ENCODE results near the gene TMEM106A.
"Not testable (repeated sequence)": the region's sequence is repeated elsewhere in the genome, so short reads cannot be mapped to it uniquely, and the experiment has no call there.

The TMEM106A gene

DNA sequence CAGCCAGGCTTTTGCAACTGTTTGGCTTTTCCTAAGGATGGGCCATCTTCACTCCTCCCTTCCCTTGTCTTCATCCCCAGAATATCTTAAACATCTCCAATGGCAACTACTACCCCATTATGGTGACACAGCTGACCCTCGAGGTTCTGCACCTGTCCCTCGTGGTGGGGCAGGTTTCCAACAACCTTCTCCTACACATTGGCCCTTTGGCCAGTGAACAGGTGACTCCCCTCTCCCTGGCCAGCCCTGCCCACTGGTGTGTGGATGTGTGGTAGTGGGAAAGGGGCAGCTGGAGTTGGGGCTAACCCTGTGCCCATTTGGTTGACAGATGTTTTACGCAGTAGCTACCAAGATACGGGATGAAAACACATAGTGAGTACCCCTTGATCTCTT, 4.7 kb downstream of the TMEM106A start:
- DNase-seq: no peak

DNA sequence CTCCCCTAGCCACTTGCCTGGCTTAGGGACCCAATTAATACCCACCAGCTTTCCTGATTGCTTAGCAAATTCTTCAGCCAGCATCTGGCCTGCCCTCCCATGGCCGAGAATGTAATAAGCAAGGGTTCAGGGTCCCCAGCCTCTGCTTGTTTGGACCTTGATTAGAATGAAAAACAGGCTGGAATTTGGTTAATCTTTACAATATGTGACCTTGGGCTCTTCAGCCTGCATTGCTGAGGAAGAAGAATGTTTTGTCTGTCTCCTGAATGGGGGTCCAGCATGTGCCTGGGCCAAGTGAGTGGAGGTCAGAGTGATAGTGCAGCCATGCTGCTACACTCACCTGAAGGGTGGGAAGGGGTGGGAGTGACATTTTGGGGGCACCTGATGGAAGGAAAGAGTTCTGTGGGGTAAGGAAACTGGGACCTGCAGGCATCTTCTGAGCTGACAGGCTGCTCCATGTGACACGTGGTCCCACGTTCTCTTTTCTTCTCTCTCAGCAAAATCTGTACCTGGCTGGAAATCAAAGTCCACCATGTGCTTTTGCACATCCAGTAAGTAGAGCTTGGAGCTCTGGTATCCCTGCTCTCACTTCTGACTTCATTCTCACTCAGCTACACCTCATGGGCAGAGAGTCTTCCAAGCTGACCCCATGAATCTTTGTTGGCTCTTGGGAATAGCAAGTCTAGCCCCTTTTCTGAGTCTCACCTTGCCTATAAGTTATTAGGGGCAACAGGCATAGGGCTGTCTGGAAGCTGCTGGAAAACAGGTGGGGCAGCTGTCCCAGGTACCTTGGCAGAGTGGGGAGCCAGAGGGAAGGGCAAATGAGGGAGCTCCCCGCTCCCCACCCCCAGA, 5.3 kb downstream of the TMEM106A start:
- DNase-seq: no peak

DNA sequence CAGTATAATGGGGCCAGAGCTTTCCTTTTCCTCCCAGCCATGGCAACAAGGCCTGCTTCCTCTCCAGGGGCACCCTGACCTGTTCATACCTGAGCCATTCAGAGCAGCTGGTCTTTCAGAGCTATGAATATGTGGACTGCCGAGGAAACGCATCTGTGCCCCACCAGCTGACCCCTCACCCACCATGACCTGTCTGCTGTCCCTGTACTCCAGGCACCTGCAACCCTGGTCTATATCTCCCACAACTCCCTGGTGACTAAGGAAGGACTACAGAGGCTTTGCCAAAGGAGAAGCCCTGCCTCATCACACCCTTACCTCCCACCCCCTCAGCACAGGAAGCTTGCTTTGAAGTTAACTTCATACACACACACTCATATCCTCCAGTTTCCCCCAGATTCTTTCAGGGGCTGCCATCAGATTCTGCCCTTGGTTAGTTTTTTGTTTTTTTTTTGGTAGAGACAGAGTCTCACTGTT, 6.0 kb downstream of the TMEM106A start:
- DNase-seq: no peak

DNA sequence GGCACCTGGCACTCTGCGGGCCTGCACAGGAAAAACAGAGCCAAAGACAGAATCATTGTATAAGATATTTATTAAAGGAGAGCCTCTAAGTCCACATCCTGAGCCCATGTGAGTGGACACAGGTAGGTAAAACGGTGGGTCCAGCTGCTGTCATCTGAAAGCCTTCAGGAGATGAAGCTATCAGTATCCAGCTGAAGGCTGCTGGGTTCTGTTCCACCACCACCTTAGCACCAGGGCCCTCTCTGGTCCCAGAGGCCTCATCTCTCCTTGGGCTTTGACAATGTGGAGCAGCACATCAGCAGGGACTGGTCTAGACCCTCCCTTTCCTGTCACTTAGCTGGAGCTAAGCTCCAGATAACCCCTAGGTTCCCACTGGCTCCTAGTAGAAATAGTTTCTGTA, 7.3 kb downstream of the TMEM106A start:
- no peak for DNase-seq

DNA sequence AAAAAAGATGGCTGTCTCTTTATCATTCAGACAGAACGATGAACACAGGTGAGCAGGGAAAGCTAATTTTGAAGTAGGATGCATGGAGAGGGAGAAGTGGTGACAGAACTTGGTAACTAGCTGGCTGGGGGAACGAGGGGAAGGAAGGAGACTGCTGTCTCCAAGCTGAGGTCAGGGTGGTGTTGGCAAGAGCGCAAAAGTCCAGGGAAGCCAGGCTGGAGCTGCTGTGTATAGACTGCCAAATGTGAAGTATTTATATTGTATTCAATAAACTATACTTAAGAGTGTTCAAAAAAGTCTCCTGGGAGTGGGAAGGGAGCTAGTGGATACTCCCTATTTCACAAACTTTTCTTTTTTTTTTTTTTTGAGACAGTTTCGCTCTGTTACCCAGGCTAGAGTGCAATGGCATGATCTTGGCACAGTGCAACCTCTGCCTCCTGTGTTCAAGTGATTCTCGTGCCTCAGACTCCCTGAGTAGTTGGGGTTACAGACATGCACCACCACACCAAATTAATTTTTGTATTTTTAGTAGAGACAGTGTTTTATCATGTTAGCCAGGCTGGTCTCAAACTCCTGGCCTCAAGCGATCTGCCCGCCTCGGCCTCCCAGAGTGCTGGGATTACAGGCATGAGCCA, 8.2 kb downstream of the TMEM106A start:
- DNase-seq: no peak

DNA sequence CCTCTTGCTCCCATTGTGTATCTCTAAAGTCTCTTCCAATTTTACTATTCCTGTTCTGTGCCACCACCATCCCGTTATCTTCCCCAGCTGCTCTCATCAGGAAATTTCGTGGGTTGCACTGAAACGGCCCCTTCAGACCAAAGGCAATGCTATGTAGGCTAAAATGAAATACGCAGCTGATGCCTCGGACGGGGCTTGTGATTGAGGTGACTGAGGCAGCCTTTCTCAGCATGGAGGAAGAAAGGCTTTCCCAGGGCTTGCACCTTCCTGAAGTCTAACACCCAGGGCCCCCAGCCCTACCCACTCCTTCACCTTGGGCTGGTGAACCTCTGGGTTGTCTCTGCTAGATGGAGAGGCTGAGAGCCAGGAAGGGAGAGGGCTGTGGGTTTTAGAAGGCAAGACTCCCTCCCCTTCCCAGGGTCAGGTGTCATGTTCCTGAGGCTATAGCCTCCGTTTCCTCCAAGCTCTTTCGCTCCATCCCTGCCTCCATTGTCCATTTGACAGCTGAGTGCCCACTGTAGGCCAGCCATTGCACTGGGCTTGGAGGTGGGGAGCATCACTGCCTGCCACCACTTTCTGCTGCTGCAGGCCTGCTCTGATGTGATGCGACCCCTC, 8.9 kb downstream of the TMEM106A start:
- no peak for DNase-seq

GRCh38 chr17:43224146-43224705, 12.6 kb downstream of the TMEM106A start:
- DNase-seq: peak in 1 of 3 donors; percentile 32

DNA sequence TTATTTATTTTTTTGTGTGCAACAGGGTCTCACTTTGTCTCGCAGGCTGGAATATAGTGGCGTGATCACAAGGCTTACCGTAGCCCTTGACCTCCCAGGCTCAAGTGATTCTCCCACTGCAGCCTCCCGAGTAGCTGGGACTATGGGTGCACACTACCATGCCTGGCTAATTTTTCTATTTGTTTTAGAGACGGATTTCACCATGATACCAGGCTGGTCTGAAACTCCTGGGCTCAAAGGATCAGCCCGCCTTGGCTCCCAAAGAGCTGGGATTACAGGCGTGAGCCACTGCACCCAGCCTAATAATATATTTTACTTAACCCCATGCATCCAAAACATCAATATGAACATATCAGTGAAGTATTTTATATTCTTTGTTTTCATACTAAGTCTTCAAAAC, 14.7 kb downstream of the TMEM106A start:
- no peak for DNase-seq

DNA sequence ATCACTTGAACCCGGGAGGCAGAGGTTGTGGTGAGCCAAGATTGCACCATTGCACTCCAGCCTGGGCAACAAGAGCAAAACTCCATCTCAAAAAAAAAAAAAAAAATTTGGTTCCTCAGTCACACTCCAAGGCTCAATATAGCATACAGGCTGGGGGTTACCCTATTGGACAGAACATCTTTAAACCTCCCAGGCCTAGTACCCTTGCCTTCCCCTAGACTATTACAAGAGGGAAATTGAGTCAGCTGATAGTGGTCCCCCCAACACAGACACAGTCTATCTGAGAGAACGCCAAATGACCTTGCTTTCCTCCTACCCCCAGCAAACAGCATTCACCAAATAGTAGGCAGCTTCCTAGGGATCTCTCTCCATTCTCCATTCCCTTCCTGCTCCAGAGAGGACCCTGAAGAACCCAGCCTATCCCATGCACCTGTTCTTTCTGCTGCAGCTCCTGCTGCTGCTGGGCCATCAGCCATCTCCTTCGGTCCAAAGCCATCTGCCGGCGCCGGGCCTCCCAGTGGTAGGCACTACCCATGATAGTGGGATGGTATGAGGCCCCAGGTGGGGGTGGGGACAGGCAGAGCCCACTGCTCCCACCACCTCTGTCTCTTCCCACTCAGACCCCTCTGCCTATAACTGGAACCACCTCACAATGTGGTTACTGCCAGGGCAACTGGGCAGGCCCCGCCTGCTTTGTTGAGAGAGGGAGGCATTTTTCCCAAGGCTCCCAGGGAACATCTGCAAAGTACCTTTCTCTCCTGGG, 16.5 kb downstream of the TMEM106A start, which contains the start of gene CCDC200:
Gene CCDC200 (minus strand): TSS at position 604 of the 763 bp plus-strand sequence. CDS start 69 bp downstream, at position 535.
- DNase-seq: not testable (repeated sequence)

DNA sequence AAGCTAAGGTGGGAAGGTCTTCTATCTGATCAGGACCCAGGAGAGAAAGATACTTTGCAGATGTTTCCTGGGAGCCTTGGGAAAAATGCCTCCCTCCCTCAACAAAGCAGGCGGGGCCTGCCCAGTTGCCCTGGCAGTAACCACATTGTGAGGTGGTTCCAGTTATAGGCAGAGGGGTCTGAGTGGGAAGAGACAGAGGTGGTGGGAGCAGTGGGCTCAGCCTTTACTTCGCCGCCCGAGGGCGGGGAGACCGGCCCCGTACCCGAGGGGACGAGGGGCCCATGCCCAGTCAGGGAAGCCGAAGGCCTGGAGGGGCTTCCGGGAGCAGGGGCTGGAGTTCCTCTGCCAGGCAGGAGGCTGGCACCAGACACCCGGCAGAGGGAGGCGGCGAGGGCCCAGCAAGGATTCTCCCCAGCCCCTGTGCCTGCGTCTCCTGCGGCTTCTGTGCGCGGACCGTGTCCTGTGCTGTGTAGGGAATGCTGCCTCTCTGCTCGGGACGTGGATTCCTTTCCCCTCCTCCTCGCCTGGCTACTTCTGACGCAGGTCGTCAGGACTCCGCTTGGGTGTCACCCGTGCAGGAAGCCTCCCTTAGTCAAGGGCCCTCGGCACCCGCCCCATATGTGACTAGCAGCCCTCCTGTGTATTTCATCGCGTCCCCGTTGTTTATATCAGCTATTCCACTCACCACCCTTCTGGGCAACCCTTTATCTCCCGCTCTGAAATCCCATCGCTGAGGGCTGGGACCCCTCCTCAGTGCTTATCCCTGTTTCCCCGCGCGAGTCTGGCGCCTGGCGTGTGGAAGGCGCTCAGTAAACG, 19.7 kb downstream of the TMEM106A start:
- DNase-seq: not testable (repeated sequence)

- peak in 1 of 3 donors; percentile 18 for DNase-seq
Observed at GRCh38 chr17:43232021-43232699, 20.5 kb downstream of the TMEM106A start.

- DNase-seq: not testable (repeated sequence)
Observed at GRCh38 chr17:43233263-43233662, 21.6 kb downstream of the TMEM106A start.

DNA sequence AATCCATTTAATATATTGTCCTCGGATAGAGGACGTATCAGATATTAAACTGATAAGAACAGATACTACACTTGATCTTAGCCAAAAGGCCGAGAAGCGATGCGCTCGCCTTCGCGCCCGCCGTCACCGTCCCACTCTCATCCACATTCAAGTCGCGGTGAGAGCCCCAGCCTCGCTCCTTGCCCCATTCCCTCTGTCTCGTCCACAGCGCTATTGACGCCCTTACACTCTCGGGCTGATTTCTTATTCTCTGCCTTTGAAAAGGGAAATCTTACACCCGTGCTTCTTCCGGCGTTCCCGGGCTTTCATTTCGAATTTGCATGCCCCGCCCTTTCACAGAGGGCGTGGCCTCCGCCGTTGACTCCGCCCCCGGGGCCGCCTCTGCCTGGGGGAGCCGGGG, 22.2 kb downstream of the TMEM106A start, which contains the start of gene RNU2-1:
Gene RNU2-1 (minus strand): TSS at position 101 of the 400 bp plus-strand sequence.
- DNase-seq: not testable (repeated sequence)

DNA sequence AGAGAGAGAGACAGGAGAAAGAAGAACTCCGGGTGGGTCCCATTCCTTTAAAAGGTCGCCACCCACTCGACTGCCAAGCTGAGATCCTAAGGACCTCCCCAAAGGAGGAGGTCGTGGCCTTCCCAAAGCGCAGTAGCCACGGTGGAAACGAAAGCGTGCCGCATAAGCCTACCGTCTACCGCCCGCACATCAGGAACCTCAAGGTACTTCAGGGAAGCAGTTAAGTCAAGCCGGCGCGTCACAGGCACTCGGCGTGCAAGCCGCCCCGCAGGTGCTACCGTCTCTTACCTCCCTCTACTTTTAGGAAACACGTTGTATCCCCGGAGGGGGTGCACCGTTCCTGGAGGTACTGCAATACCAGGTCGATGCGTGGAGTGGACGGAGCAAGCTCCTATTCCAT, 27.9 kb downstream of the TMEM106A start:
- not testable (repeated sequence) for DNase-seq

- not testable (repeated sequence) for DNase-seq
Observed at GRCh38 chr17:43240596-43241352, 29.1 kb downstream of the TMEM106A start.

DNA sequence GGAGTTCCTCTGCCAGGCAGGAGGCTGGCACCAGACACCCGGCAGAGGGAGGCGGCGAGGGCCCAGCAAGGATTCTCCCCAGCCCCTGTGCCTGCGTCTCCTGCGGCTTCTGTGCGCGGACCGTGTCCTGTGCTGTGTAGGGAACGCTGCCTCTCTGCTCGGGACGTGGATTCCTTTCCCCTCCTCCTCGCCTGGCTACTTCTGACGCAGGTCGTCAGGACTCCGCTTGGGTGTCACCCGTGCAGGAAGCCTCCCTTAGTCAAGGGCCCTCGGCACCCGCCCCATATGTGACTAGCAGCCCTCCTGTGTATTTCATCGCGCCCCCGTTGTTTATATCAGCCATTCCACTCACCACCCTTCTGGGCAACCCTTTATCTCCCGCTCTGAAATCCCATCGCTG, 34.8 kb downstream of the TMEM106A start:
- not testable (repeated sequence) for DNase-seq
